WTC11 (cell line): ENCODE measurements around the gene GRID2. TPM values are rescaled to one million over a fixed set of nuclear protein-coding genes. Genes with fewer than 3 reads are reported as not detected.
A peak's percentile ranks its signal among the peaks of the same experiment; 100 is the strongest.

ENCODE experiments used
- CREB1 ChIP-seq: sonication (generic); formaldehyde crosslinking; IDR thresholded peaks from 2 replicates; pipeline ENCODE4 v1.8.0; 2023; ENCODE audit warnings: mild to moderate bottlenecking, missing genetic modification reagents
- ELF4 ChIP-seq: sonication (generic); formaldehyde crosslinking; IDR thresholded peaks from 2 replicates; pipeline ENCODE4 v1.8.1; 2022; ENCODE audit warnings: low read depth, mild to moderate bottlenecking, moderate library complexity, missing genetic modification reagents
- EMX1 ChIP-seq: fragments of 250-450 bp; sonication (Bioruptor Pico); IDR thresholded peaks from 2 replicates; pipeline ENCODE4 v1.8.0; 2021; ENCODE audit warnings: mild to moderate bottlenecking
- ESRRA ChIP-seq: sonication (generic); formaldehyde crosslinking; IDR thresholded peaks from 2 replicates; pipeline ENCODE4 v1.8.1; 2022; ENCODE audit warnings: mild to moderate bottlenecking, missing genetic modification reagents, borderline replicate concordance
- FOXJ3 ChIP-seq: sonication (generic); formaldehyde crosslinking; IDR thresholded peaks from 2 replicates; pipeline ENCODE4 v1.9.0; 2021; ENCODE audit warnings: missing genetic modification reagents, mild to moderate bottlenecking, borderline replicate concordance
- FOXK1 ChIP-seq: sonication (generic); formaldehyde crosslinking; IDR thresholded peaks from 2 replicates; pipeline ENCODE4 v1.8.0; 2022; ENCODE audit warnings: mild to moderate bottlenecking, moderate library complexity, missing genetic modification reagents
- MXD4 ChIP-seq: fragments of 250-450 bp; sonication (Bioruptor Pico); IDR thresholded peaks from 2 replicates; pipeline ENCODE4 v1.8.0; 2021; ENCODE audit warnings: mild to moderate bottlenecking, moderate library complexity, borderline replicate concordance
- NFE2L1 ChIP-seq: sonication (generic); formaldehyde crosslinking; IDR thresholded peaks from 2 replicates; pipeline ENCODE4 v1.8.1; 2023; ENCODE audit warnings: missing genetic modification reagents
- NFYB ChIP-seq: sonication (generic); formaldehyde crosslinking; conservative IDR thresholded peaks from 2 replicates; pipeline ENCODE4 v1.8.0; 2022; ENCODE audit warnings: low read depth, missing genetic modification reagents
- NR3C1 ChIP-seq: sonication (generic); formaldehyde crosslinking; conservative IDR thresholded peaks from 2 replicates; pipeline ENCODE4 v1.8.1; 2023; ENCODE audit warnings: low read depth, mild to moderate bottlenecking, missing genetic modification reagents
- OVOL2 ChIP-seq: fragments of 250-450 bp; sonication (Bioruptor Pico); IDR thresholded peaks from 2 replicates; pipeline ENCODE4 v1.9.0; 2021; ENCODE audit warnings: mild to moderate bottlenecking, borderline replicate concordance
- PRRX2 ChIP-seq: fragments of 250-450 bp; sonication (Bioruptor Pico); IDR thresholded peaks from 2 replicates; pipeline ENCODE4 v1.8.0; 2021; ENCODE audit warnings: mild to moderate bottlenecking
- SOX15 ChIP-seq: fragments of 250-450 bp; sonication (Bioruptor Pico); IDR thresholded peaks from 2 replicates; pipeline ENCODE4 v1.9.0; 2021; ENCODE audit warnings: mild to moderate bottlenecking
- ZNF219 ChIP-seq: sonication (generic); formaldehyde crosslinking; IDR thresholded peaks from 2 replicates; pipeline ENCODE4 v1.8.0; 2023; ENCODE audit warnings: missing genetic modification reagents, mild to moderate bottlenecking, borderline replicate concordance
- ZNF232 ChIP-seq: sonication (generic); formaldehyde crosslinking; IDR thresholded peaks from 2 replicates; pipeline ENCODE4 v1.8.0; 2022; ENCODE audit warnings: mild to moderate bottlenecking, missing genetic modification reagents
- total RNA-seq: library from RNA; stranded (reverse); gene quantifications from 3 replicates; pipeline ENCODE4 v1.2.3, GENCODE V29; 2021
- TF ChIP-seq, protein P1 (sequence below): fragments of 250-450 bp; sonication (Bioruptor Pico); IDR thresholded peaks from 2 replicates; pipeline ENCODE4 v1.9.0; 2021; ENCODE audit warnings: mild to moderate bottlenecking, borderline replicate concordance
- TF ChIP-seq, protein P2 (sequence below): sonication (generic); formaldehyde crosslinking; IDR thresholded peaks from 2 replicates; pipeline ENCODE4 v1.8.1; 2022; ENCODE audit warnings: low read depth, mild to moderate bottlenecking, moderate library complexity, missing genetic modification reagents, borderline replicate concordance
- TF ChIP-seq, protein P3 (sequence below): sonication (generic); formaldehyde crosslinking; IDR thresholded peaks from 2 replicates; pipeline ENCODE4 v1.8.0; 2022; ENCODE audit warnings: mild to moderate bottlenecking, missing genetic modification reagents
- TF ChIP-seq, protein P4 (sequence below): sonication (generic); formaldehyde crosslinking; IDR thresholded peaks from 2 replicates; pipeline ENCODE4 v1.8.0; 2022; ENCODE audit warnings: missing genetic modification reagents
- TF ChIP-seq, protein P5 (sequence below): sonication (generic); formaldehyde crosslinking; IDR thresholded peaks from 2 replicates; pipeline ENCODE4 v1.8.1; 2023; ENCODE audit warnings: mild to moderate bottlenecking, missing genetic modification reagents, moderate library complexity
- TF ChIP-seq, protein P6 (sequence below): sonication (generic); formaldehyde crosslinking; conservative IDR thresholded peaks from 2 replicates; pipeline ENCODE4 v1.8.1; 2022; ENCODE audit warnings: mild to moderate bottlenecking, missing genetic modification reagents

The GRID2 gene
- total RNA-seq, 1 experiment from 2014 or later, result 26.8 TPM

DNA sequence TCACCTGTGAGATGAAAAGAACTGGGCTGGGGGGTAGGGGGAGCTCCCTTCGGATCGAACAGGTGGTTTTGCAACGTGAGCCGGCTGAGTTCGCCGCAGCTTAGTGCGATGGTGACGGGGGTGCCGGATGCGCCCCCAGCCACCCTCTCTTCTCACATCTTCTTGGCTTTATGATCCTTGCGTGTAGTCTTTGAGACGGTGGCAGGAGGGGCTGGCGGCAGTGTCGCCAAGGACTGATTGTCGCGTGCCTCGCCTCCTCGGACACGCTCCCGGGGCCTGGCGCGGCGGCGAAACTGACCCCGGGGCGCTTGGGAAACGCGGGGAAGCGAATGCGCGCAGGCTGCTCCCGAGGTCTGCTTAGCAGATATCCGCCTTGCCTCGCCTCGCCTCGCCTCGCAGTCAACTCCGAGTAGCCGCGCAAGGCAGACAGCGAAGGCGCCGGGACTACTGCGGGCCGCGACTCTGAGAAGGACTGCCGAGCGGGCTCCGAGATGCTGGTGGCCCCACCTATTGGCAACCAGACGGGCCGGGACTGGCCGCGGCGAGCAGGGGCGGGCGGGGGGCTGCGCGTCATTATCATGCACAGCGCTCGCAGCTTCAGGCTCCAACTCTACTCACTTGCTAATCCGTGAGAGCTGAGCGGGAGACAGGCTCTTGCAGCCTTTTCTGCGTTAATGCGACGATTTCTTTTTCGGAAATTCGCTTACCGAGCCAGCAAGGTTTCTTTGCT is 1.5 kb downstream of the GRID2 start (continued):
- TF ChIP-seq MXD4 (CRISPR knock-in tag), result no peak
- no peak for TF ChIP-seq FOXJ3 (CRISPR knock-in tag)
- TF ChIP-seq FOXK1 (CRISPR knock-in tag), result peak; percentile 72
- TF ChIP-seq ZNF219 (CRISPR knock-in tag), result peak; percentile 81; the same call in 1 of the 2 replicates
- TF ChIP-seq, protein P1, sequence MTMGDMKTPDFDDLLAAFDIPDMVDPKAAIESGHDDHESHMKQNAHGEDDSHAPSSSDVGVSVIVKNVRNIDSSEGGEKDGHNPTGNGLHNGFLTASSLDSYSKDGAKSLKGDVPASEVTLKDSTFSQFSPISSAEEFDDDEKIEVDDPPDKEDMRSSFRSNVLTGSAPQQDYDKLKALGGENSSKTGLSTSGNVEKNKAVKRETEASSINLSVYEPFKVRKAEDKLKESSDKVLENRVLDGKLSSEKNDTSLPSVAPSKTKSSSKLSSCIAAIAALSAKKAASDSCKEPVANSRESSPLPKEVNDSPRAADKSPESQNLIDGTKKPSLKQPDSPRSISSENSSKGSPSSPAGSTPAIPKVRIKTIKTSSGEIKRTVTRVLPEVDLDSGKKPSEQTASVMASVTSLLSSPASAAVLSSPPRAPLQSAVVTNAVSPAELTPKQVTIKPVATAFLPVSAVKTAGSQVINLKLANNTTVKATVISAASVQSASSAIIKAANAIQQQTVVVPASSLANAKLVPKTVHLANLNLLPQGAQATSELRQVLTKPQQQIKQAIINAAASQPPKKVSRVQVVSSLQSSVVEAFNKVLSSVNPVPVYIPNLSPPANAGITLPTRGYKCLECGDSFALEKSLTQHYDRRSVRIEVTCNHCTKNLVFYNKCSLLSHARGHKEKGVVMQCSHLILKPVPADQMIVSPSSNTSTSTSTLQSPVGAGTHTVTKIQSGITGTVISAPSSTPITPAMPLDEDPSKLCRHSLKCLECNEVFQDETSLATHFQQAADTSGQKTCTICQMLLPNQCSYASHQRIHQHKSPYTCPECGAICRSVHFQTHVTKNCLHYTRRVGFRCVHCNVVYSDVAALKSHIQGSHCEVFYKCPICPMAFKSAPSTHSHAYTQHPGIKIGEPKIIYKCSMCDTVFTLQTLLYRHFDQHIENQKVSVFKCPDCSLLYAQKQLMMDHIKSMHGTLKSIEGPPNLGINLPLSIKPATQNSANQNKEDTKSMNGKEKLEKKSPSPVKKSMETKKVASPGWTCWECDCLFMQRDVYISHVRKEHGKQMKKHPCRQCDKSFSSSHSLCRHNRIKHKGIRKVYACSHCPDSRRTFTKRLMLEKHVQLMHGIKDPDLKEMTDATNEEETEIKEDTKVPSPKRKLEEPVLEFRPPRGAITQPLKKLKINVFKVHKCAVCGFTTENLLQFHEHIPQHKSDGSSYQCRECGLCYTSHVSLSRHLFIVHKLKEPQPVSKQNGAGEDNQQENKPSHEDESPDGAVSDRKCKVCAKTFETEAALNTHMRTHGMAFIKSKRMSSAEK (CRISPR knock-in tag), result no peak
- TF ChIP-seq, protein P2, sequence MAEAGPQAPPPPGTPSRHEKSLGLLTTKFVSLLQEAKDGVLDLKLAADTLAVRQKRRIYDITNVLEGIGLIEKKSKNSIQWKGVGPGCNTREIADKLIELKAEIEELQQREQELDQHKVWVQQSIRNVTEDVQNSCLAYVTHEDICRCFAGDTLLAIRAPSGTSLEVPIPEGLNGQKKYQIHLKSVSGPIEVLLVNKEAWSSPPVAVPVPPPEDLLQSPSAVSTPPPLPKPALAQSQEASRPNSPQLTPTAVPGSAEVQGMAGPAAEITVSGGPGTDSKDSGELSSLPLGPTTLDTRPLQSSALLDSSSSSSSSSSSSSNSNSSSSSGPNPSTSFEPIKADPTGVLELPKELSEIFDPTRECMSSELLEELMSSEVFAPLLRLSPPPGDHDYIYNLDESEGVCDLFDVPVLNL (CRISPR knock-in tag), result no peak
- TF ChIP-seq, protein P3, sequence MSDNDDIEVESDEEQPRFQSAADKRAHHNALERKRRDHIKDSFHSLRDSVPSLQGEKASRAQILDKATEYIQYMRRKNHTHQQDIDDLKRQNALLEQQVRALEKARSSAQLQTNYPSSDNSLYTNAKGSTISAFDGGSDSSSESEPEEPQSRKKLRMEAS (CRISPR knock-in tag), result peak; percentile 83
- no peak for TF ChIP-seq EMX1 (CRISPR knock-in tag)
- TF ChIP-seq NFE2L1 (CRISPR knock-in tag), result peak; percentile 82
- TF ChIP-seq ELF4, result no peak
- TF ChIP-seq, protein P4, sequence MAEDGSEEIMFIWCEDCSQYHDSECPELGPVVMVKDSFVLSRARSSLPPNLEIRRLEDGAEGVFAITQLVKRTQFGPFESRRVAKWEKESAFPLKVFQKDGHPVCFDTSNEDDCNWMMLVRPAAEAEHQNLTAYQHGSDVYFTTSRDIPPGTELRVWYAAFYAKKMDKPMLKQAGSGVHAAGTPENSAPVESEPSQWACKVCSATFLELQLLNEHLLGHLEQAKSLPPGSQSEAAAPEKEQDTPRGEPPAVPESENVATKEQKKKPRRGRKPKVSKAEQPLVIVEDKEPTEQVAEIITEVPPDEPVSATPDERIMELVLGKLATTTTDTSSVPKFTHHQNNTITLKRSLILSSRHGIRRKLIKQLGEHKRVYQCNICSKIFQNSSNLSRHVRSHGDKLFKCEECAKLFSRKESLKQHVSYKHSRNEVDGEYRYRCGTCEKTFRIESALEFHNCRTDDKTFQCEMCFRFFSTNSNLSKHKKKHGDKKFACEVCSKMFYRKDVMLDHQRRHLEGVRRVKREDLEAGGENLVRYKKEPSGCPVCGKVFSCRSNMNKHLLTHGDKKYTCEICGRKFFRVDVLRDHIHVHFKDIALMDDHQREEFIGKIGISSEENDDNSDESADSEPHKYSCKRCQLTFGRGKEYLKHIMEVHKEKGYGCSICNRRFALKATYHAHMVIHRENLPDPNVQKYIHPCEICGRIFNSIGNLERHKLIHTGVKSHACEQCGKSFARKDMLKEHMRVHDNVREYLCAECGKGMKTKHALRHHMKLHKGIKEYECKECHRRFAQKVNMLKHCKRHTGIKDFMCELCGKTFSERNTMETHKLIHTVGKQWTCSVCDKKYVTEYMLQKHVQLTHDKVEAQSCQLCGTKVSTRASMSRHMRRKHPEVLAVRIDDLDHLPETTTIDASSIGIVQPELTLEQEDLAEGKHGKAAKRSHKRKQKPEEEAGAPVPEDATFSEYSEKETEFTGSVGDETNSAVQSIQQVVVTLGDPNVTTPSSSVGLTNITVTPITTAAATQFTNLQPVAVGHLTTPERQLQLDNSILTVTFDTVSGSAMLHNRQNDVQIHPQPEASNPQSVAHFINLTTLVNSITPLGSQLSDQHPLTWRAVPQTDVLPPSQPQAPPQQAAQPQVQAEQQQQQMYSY (CRISPR knock-in tag), result peak; percentile 36; the same call in 1 of the 2 replicates
- no peak for TF ChIP-seq CREB1 (CRISPR knock-in tag)
- TF ChIP-seq, protein P5, sequence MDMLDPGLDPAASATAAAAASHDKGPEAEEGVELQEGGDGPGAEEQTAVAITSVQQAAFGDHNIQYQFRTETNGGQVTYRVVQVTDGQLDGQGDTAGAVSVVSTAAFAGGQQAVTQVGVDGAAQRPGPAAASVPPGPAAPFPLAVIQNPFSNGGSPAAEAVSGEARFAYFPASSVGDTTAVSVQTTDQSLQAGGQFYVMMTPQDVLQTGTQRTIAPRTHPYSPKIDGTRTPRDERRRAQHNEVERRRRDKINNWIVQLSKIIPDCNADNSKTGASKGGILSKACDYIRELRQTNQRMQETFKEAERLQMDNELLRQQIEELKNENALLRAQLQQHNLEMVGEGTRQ (CRISPR knock-in tag), result no peak; the same call in 1 of the 2 replicates
- TF ChIP-seq OVOL2 (CRISPR knock-in tag), result no peak
- no peak for TF ChIP-seq PRRX2 (CRISPR knock-in tag)
- TF ChIP-seq ZNF232 (CRISPR knock-in tag), result 0 out of 2 replicates have a peak, but pooled peaks have one; percentile 84
- TF ChIP-seq, protein P6, sequence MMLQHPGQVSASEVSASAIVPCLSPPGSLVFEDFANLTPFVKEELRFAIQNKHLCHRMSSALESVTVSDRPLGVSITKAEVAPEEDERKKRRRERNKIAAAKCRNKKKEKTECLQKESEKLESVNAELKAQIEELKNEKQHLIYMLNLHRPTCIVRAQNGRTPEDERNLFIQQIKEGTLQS (CRISPR knock-in tag), result peak; percentile 83; the same call in 1 of the 2 replicates
- TF ChIP-seq NR3C1 (CRISPR knock-in tag), result no peak
- peak; percentile 36; the same call in 1 of the 2 replicates for TF ChIP-seq NFYB (CRISPR knock-in tag)
- TF ChIP-seq ESRRA (CRISPR knock-in tag), result no peak
- TF ChIP-seq SOX15 (CRISPR knock-in tag), result no peak
